ENCODE data around the gene KRT86.
"Not testable (repeated sequence)": the region's sequence is repeated elsewhere in the genome, so short reads cannot be mapped to it uniquely, and the experiment has no call there.

Gene KRT86

GRCh38 chr12:52252728-52253343, 21.6 kb upstream of the KRT86 start:
- DNase-seq: no peak

DNA sequence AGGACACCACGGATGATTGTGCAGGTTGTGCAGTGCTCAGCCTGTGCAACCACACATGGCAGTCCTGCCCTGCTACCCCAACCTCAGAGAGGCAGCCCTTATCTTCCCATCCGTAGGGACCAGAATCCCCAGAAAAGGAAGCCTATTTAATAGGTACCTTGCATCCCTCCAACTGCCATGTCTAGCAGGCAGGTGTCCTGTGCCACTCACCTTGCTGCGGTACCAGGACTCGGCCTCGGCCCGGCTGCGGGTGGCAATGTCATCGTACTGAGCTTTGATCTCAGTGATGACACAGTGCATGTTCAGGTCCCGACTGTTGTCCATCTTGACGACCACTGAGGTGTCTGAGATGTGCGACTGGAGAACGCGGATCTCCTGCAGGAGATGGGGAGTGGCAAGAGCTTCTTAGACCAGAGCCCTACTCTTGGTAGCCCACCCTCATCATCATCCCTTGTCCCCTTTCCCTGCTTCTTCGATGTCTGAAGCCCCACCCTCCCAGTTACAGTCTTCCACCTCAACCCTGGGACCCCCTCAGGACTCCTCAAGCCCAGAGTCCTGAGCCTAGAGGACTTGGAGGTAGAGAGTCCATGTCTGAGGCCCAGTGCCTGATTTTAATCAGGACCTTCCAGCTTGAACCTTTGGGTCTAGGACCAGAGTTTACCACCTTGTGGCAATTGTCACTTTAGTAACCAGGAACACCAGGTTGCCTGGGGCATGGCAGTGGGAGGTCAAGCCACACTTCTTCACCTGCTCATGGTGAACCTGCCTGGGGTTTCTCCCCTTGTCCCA, 20.9 kb upstream of the KRT86 start:
- no peak for DNase-seq

- DNase-seq: no peak
Observed at GRCh38 chr12:52254180-52254964, 20.1 kb upstream of the KRT86 start.

GRCh38 chr12:52254965-52255751, 19.3 kb upstream of the KRT86 start:
- no peak for DNase-seq

GRCh38 chr12:52255926-52256583, 18.4 kb upstream of the KRT86 start:
- no peak for DNase-seq

GRCh38 chr12:52256584-52256935, 17.9 kb upstream of the KRT86 start:
- no peak for DNase-seq

GRCh38 chr12:52257074-52257551, 17.3 kb upstream of the KRT86 start:
- no peak for DNase-seq

DNA sequence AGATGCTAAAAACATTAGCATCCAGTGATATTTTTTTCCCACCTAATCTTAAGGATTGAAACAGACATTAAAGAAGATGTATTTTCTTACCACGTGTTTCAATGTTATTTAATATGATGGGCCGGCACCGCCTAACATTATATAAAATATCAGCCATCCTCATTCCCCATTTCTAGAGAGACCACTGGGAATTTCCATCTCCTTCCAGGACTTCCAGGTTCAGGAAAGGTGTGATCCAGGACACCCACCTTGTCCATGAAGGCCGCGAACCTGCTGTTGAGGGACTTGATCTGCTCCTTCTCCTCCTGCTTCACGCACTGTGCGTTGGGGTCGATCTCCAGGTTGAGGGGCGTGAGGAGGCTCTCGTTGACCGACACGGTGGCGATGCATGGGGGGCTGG, 16.5 kb upstream of the KRT86 start:
- DNase-seq: not testable (repeated sequence)

DNA sequence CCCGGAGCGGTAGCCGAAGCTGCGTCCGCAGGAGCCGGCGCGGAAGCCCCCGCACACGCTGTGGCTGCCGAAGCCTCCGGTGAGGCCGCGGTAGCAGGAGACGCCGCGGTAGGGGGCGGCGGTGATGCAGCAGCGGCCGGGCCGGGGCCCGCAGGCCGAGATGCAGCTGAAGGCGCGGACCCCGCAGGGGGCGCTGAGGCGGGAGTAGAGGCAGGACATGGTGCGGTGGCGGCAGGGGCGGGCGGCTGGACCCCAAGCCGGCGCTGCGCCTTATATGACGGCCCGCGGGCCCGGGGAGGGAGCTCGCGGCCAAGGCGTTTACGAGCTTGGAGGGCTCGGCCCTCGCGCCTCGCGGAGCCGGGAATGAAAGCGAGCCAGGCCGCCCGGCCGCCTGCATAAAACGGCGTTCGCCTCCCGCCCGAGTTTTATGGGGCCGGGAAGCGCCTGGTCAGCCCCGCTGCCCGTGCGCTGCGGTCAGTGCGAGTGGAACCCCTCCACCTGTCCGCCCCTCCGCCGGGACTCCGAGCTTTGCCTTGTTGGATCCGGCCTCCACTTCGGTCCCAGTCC, 16.0 kb upstream of the KRT86 start:
- no peak for DNase-seq

DNA sequence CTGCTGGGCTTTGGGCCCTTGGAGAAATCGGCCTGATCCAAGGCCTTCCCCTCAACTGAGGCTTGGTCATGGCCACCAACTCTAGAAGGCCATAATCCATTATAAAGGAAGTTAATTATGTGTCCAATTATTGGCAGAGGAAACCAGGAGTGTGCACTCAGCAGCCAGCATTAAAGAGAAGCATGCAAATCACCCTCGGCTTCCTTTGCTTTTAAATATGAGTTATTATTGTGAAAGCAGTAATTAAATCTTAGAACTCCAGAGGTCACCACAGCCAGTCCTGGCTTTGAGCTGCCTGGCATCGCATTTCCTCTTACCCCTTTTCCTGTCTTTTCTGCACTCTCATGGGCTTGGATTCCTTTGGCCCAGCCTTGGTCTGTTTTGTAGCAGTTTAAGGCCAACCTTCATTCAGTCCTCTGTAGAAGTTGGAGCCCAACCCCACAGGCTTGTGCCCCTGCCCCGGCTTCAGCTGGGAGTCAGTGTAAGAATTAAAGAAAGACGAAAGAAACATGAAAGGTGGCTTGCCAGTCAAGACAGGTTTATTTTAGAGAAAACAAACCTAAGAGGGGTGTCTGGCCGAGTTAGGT, 14.7 kb upstream of the KRT86 start:
- no peak for DNase-seq

DNA sequence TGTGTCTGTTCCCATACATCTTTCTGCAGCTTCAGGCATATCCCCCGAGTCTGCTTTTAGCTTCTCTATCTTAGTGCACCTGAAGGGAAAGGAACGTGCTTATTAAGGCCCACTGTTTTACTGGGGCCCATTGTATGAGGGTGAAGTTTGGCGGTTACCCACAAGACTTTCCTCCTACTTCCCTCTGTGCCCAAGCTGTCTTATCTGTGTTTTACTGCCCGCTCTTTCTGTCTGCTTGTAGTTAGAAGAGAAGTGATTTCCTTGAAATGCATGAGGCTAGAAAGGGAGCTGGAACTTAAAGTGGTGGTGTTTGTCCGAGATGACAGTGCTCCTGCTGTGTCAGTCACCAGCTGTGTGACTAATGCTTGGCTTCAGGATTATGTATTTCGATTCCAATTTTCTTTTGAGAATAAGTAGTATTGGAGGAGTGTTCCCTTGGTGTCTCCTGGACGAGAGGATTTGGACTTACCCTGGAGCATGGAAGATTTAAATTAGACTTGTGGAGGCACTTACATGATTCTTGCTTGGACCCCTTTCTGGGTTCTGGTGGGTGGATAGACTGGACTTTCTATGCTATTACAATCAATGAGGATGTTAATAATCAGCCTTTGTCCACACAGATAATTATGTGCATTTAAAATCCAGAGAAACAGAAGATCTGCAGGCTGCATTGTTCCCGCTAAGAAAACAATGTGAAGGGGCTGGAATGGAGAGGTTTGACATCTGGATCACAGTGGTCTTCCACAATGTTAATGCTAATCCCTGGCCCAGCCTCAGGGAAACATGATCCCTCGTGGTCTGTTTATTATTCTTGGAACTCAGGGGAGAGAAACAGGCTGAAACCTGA, 13.9 kb upstream of the KRT86 start:
- DNase-seq: no peak

- no peak for DNase-seq
Observed at GRCh38 chr12:52261208-52261484, 13.3 kb upstream of the KRT86 start.

- no peak for DNase-seq
Observed at GRCh38 chr12:52262286-52262685, 12.2 kb upstream of the KRT86 start.

- no peak for DNase-seq
Observed at GRCh38 chr12:52263761-52264434, 10.5 kb upstream of the KRT86 start.

DNA sequence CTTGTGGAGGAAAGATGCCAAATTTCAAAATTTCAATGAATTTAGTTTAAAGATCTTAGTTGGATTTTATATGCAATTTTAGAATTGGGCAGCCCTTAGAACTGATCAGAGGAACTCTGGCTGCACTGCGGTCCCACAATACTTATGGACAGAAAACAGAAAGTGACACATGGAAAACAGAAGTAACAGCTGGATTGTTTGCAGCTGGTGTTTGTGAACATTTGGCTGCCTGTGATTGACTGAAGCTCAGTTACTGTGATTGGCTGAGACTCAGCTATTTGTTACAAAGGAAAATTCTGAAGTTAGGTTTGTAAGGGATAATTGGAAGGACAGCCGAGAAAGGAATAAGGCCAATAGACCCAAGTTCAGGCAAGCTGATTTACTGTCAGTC, 10.0 kb upstream of the KRT86 start:
- no peak for DNase-seq

DNA sequence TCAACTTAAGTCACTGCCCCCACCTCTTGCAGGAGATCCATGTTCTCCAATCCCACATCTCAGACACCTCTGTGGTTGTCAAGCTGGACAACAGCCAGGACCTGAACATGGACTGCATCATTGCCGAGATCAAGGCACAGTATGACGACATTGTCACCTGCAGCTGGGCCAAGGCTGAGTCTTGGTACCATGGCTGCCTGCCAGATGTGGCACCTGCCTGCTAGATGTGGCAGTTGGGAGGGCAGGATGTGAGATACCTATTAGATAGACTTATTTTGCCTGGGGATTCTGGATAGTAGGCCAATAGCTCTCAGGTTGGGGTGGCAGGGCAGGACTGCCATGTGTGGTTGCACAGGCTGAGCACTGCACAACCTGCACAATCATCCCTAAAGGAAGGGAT, 7.9 kb upstream of the KRT86 start:
- no peak for DNase-seq

DNA sequence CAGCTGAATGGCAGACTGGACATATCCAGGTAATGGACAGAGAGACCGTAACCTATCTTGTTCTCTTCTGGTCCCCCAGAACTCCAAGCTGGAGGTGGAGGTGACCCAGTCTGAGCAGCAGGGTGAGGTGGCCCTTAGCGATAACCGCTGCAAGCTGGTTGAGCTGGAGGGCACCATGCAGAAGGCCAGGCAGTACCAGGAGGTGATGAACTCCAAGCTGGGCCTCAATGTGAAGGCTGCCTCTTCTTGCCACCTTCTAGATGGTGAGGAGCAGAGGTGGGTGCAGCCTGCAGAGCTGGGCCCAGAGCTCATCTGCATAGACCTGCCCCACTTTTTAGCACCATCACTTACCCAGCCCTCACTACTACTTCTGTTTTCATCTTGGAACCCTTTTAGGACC, 7.2 kb upstream of the KRT86 start:
- DNase-seq: no peak

DNA sequence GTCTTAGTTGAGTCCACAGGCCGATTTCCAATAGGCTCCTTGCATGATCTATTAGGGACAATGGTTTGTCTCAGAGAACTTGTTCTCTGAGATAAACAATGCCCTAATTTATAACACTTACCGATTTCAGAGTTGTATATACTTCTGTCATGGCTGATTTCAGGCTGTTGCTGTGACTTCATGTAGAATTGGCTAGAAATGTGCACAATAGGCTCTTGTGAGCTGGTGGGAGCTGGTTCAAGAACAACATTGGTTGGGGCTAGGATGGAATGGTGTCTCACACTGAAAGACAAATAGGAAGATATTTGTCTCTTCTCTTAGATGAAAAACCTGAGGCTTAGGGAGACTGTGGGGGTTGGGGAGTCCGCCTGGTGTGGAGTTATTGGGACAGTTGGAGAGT, 6.7 kb upstream of the KRT86 start:
- no peak for DNase-seq

DNA sequence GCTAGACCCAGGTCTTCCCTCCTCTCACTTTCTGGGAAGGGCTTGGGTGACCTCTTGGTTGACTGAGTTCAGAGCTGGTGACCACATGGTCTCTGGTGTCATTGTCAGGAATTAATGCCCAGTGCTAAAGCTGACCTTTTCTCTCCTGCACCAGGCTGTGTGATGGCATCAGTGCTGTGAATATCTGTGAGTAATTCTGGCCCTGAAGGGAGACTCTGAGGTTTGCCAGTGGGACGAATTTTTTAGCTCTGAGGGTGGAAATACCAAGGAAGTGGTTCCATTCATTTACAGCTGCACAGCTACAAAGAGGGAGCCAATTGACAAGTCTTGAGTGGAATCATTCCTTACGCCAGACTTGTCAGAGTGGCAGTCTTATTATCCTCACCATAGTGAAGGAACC, 6.2 kb upstream of the KRT86 start:
- DNase-seq: no peak

DNA sequence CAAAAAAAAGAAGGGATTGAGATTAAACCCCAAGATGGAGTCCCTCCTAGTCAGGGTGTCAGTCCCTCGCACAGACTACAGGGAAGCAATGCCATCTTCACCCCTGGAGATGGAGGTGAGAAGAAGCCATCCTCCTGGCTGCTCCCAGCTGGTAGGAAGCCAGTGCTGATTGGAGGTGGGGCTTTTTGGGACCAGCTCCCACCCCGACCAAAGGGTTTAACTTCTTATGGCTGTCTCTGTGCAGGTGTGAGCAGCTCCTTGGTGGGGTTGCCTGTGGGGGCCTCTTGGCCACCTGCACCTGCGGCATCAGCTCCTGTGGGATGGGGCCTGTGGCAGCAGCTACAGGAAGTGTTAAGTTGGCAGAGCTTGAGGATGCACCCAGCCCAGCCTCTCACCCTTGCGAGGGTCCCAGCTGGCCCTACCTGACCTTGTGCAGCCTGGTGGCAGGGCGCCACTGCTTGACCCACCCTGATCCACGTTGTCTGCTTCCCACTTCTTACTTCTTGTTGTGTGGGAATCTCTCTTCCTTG, 3.8 kb upstream of the KRT86 start:
- no peak for DNase-seq
